ENCODE data around the gene ADAMTSL5. TPM values are rescaled to one million over a fixed set of nuclear protein-coding genes. Genes with fewer than 3 reads are reported as not detected.

Gene ADAMTSL5
- total and polyA plus RNA-seq, 9 of the 15 experiments (the other 6 are each of a cell fraction or from before 2014, with no cell fraction given), result 1.0 to 11.6 (median 4.1) TPM

GRCh38 chr19:1455336-1456120 lies 57.3 kb downstream of the ADAMTSL5 start (continued):
- TF ChIP-seq CCNT2 (IDR thresholded peaks at IDR 0.05; ENCODE audit: borderline replicate concordance, extremely low read depth, insufficient read length, low read depth, low read length), result peak; percentile 31
- TF ChIP-seq KAT7 (CRISPR knock-in tag; IDR thresholded peaks at IDR 0.05; ENCODE audit: borderline replicate concordance), result 0 out of 2 replicates have a peak, but pooled peaks have one; percentile 22
- 0 out of 2 replicates have a peak, but pooled peaks have one; percentile 26 for TF ChIP-seq LARP7 (IDR thresholded peaks at IDR 0.05)
- peak; percentile 62; the same call in 1 of the 2 replicates for TF ChIP-seq CTBP1 (IDR thresholded peaks at IDR 0.05; ENCODE audit: borderline replicate concordance)
- peak; percentile 69; the same call in 1 of the 2 replicates for TF ChIP-seq PTBP1 (IDR thresholded peaks at IDR 0.05; ENCODE audit: low read depth, low read length)
- TF ChIP-seq CTCFL (IDR thresholded peaks at IDR 0.05; ENCODE audit: borderline replicate concordance, insufficient read depth, low read depth, low read length, poor library complexity, severe bottlenecking), result peak; percentile 52
- 0 out of 2 replicates have a peak, but pooled peaks have one; percentile 21 for TF ChIP-seq XRCC5 (IDR thresholded peaks at IDR 0.05; ENCODE audit: low read depth, low read length)
- TF ChIP-seq SMARCA4 (IDR thresholded peaks at IDR 0.05), result no peak
- TF ChIP-seq PCBP1 (IDR thresholded peaks at IDR 0.05; ENCODE audit: low read depth, low read length, poor library complexity, severe bottlenecking), result peak; percentile 72
- TF ChIP-seq OTX1 (CRISPR knock-in tag; IDR thresholded peaks at IDR 0.05), result peak; percentile 65; the same call in 1 of the 2 replicates
- no peak for TF ChIP-seq DMBX1 (CRISPR knock-in tag; IDR thresholded peaks at IDR 0.05; ENCODE audit: borderline replicate concordance)
- TF ChIP-seq PHTF2 (CRISPR knock-in tag; IDR thresholded peaks at IDR 0.05), result no peak
- TF ChIP-seq TCF3 (CRISPR knock-in tag; IDR thresholded peaks at IDR 0.05), result 0 out of 2 replicates have a peak, but pooled peaks have one; percentile 14
- TF ChIP-seq KLF10 (CRISPR knock-in tag; IDR thresholded peaks at IDR 0.05), result no peak
- 0 out of 2 replicates have a peak, but pooled peaks have one; percentile 12 for TF ChIP-seq FOXP4 (CRISPR knock-in tag; IDR thresholded peaks at IDR 0.05; ENCODE audit: borderline replicate concordance)
- no peak for TF ChIP-seq HDAC2 (IDR thresholded peaks at IDR 0.05)
- peak; percentile 88 for TF ChIP-seq POLR2G (IDR thresholded peaks at IDR 0.05; ENCODE audit: low read depth, low read length)
- peak; percentile 6; the same call in 1 of the 2 replicates for TF ChIP-seq JUND (IDR thresholded peaks at IDR 0.05; ENCODE audit: borderline replicate concordance, low read depth, low read length)
- no peak; the same call in 2 of the 3 replicates for TF ChIP-seq JUND (tag; IDR thresholded peaks at IDR 0.05; ENCODE audit: borderline replicate concordance, low read depth, low read length)
- TF ChIP-seq MAX (CRISPR knock-in tag; IDR thresholded peaks at IDR 0.05), result peak; percentile 37; the same call in 1 of the 2 replicates
- TF ChIP-seq ZNF311 (CRISPR knock-in tag; IDR thresholded peaks at IDR 0.05), result no peak
